ENCODE data around the gene BCL2L14.

DNA sequence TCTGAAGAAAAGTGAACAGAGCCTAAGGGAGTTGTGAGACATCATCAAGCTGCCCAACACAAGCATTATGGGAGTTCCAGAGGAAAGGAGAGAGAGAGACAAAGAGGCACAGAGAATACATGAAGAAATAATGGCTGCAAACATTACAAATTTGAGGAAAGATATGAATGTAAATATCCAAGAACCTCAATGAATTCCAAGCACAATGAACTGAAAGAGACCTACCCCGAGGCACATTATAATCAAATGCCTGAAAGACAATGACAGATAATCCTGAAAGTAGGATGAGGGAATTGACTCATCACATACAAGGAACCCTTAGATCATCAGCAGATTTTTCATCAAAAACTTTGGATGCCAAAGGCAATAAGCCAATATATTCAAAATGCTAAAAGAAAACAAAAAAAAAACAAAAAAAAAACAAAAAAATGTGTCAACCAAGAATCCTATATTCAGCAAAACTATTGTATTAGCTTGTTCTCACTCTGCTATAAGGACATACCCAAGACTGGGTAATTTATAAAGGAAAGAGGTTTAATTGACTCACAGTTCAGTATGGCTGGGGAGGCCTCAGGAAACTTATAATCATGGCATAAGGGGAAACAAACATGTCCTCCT, 37.8 kb downstream of the BCL2L14 start:
- TF ChIP-seq, protein P1, sequence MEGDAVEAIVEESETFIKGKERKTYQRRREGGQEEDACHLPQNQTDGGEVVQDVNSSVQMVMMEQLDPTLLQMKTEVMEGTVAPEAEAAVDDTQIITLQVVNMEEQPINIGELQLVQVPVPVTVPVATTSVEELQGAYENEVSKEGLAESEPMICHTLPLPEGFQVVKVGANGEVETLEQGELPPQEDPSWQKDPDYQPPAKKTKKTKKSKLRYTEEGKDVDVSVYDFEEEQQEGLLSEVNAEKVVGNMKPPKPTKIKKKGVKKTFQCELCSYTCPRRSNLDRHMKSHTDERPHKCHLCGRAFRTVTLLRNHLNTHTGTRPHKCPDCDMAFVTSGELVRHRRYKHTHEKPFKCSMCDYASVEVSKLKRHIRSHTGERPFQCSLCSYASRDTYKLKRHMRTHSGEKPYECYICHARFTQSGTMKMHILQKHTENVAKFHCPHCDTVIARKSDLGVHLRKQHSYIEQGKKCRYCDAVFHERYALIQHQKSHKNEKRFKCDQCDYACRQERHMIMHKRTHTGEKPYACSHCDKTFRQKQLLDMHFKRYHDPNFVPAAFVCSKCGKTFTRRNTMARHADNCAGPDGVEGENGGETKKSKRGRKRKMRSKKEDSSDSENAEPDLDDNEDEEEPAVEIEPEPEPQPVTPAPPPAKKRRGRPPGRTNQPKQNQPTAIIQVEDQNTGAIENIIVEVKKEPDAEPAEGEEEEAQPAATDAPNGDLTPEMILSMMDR (IDR thresholded peaks at IDR 0.05), result no peak
- TF ChIP-seq POLR2A (IDR thresholded peaks at IDR 0.05), result no peak
